ENCODE results near the gene S100A4.

Gene S100A4

DNA sequence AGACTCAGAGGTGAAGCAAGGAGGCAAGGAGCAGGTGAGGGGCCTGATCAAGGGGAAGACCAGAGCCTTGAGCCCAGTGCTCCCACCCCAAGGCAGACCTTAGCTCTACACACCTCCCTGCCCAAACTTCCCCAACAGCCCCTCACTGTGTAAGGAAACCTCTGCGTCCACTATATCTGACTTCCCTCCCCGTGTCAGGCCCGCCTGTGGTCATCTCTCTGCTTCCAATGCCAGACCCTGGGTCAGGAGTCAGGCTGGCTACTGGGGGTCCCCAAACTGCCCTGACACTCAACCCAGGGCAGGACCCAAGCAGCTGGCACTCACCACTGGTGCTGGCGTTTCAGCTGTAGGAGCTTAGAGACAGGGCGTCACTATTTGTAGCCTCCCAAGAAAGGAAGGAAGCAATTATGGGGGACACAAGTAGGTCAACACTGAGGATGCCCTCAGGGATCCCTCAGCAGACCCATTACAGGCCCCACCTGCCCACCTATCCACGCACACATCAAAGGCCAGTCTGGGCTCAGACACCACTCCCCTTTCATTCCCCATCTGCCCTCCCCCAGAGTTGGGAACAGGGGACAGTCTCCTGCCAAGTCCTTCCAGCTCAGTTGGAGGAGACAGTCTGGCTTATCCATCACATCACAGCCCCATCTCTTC, 4.3 kb upstream of the S100A4 start:
- ChIA-PET CTCF (interaction anchor here (0.9 to 7.5 kb wide), 7 partner anchors 12 to 198 kb away, joined by 3 to 51 read pairs (median 6); partner anchors contain the start of gene S100A6), POLR2A (interaction anchor here (0.6 kb wide), 1 partner anchor 16 kb away, joined by 6 read pairs; the partner anchor contains the start of gene S100A2)
- TF ChIP-seq, protein P1, sequence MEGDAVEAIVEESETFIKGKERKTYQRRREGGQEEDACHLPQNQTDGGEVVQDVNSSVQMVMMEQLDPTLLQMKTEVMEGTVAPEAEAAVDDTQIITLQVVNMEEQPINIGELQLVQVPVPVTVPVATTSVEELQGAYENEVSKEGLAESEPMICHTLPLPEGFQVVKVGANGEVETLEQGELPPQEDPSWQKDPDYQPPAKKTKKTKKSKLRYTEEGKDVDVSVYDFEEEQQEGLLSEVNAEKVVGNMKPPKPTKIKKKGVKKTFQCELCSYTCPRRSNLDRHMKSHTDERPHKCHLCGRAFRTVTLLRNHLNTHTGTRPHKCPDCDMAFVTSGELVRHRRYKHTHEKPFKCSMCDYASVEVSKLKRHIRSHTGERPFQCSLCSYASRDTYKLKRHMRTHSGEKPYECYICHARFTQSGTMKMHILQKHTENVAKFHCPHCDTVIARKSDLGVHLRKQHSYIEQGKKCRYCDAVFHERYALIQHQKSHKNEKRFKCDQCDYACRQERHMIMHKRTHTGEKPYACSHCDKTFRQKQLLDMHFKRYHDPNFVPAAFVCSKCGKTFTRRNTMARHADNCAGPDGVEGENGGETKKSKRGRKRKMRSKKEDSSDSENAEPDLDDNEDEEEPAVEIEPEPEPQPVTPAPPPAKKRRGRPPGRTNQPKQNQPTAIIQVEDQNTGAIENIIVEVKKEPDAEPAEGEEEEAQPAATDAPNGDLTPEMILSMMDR (IDR thresholded peaks at IDR 0.05; ENCODE audit: control extremely low read depth, extremely low read depth, low read depth, missing control alignments): no peak
- no peak for DNase-seq (ENCODE audit: extremely low spot score)

DNA sequence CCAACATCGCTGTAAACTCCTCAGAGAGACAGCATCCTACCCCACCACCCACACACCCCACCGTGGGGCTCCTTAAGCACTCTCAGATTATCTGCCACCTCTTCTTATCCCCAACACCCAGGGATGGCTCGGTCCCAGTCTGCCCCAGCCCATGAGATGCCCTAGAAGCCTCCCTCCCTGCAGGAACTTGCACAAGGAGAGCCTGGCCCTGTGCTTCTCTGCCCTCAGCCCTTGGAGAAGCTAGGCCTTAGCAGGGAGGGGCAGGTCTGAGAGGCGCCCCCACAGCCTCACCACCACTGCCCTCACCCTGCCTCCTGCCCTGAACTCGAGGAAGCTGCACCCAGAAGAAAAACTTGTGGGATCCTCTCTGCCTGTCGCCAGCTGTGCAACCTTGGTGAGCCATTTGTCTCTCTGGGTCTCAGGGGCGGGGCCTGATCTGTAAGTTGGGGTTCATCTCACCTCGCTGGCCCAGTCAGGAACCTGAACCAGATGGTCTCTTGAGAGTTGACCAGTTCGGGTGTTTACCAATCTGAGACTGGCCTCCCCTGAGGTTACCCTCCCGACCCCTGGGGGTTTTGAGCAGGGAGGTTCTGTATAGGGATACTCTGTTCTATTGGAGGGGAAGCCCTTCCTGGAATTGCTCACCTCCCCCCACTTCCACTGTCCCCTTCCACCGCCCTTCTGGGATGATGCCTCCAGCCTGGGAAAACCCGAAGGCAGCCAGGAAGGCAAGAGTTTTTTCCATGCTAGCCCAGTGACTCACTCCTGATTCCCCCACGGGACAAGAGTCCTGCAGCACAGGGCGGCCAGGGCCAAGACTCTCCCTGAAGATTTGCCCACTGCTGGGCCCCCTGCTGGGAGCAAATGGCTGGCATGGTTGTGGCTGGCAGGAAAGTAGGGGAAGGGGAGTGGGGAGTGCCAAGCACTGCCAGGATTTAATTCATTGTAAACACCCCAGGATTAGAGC, 3.4 kb upstream of the S100A4 start, which contains the start of gene S100A3:
TSS of gene S100A3 (minus strand) at position 537 of the 967 bp plus-strand sequence. CDS start 773 bp downstream, outside the sequence.
- ChIA-PET POLR2A (no interaction called here), CTCF (interaction anchor here (1.1 to 7.5 kb wide), 4 partner anchors 10 to 197 kb away, joined by 3 to 51 read pairs (median 14); partner anchors contain the start of gene S100A6)
- DNase-seq (ENCODE audit: extremely low spot score): no peak

DNA sequence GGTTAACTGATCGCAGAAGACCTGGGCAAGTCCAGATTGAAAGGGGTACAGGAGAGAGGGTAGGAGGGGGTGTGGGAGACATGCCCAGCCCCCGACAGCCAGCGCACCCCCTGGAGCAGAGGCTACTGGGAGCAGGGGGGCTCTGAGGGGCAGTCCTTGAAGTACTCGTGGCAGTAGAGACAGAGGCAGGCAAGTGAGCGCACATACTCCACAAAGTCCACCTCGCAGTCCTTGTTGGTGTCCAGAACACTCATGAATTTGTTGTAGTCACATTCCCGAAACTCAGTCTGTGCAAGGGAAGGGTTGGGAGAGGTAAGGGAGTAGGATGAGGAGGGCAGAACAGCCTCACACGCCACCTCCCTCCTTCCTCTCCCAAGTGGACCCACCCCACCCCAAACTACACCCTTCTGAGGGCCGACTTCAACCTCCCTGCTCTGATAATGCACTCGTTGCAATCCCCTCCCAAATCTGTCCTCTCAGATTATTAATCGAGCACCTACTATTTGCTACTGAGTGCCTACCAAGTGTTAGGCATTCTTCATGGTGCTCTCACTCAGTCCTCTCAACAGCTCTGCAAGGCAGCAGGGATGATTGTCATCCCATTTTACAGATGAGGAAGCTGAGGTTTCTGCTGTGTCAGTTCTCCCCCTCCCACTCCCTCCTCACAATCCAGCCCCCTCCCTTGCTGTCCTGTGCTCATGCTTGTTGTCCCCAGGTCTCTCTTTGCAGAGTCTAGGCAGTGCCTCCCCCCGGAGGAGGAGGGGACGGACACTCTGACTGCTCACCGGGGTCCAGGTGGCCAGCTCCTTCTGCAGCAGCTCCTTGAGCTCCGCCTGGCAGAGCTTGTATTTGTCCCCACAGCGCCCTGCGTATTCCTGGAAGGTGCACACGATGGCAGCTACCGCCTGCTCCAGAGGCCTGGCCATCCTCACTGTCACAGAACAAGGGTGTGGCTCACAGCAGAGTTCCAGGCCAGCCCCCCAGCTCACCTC, 2.2 kb upstream of the S100A4 start:
- TF ChIP-seq, protein P1 (IDR thresholded peaks at IDR 0.05; ENCODE audit: control extremely low read depth, extremely low read depth, low read depth, missing control alignments): no peak
- ChIA-PET CTCF (interaction anchor here (1.0 to 7.5 kb wide), 8 partner anchors 9 to 56 kb away, joined by 3 to 51 read pairs (median 4); partner anchors contain the start of gene S100A6), POLR2A (no interaction called here)
- no peak for DNase-seq (ENCODE audit: extremely low spot score)

More for the DNA sequence above, 3.4 kb upstream of the S100A4 start, which contains the start of gene S100A3:
- TF ChIP-seq, protein P1 (IDR thresholded peaks at IDR 0.05; ENCODE audit: control extremely low read depth, extremely low read depth, low read depth, missing control alignments): no peak

DNA sequence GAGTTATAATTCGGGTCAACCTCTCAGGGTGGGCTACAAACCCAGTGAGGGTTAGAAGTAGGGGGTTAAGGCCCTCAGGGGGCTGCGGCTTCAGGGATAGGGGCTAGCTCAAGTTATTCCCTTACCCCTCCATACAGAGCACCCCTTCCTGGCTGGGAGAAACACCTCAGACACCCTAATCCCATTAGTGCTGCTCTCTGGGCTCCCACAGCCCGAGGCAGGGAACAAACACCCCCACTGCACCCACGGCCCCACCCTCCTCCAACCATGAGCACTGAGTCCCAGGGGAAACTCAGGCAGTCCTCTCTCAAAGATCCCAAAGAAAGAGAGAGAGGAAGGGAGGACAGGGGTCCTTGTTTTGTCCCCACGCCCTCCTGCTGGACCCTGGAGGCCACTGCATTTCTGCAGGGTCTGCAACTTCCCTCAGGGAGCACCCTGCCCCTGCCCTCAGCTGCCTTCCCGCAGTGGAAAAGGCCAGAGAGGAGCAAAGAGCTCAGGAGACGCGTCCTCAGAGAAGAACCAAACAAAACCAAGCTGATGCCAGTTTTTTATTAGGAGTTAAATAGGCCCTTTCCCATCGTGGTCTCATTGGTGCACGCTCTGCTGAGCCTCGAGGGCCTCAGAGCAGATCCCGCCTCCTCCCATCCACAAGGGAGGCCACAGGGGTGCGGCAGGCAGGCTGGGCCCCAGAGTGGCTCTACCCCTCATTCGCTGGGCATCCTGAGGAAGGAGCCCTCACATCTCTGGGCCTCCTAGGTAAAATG, 1.4 kb upstream of the S100A4 start:
- no peak for DNase-seq (ENCODE audit: extremely low spot score)
- TF ChIP-seq, protein P1 (IDR thresholded peaks at IDR 0.05; ENCODE audit: control extremely low read depth, extremely low read depth, low read depth, missing control alignments): no peak
- POLR2A ChIA-PET: no interaction called here
- CTCF ChIA-PET: interaction anchor here (1.2 to 5.0 kb wide), 4 partner anchors 13 to 36 kb away, joined by 3 to 37 read pairs (median 10); partner anchors contain the start of gene S100A6

DNA sequence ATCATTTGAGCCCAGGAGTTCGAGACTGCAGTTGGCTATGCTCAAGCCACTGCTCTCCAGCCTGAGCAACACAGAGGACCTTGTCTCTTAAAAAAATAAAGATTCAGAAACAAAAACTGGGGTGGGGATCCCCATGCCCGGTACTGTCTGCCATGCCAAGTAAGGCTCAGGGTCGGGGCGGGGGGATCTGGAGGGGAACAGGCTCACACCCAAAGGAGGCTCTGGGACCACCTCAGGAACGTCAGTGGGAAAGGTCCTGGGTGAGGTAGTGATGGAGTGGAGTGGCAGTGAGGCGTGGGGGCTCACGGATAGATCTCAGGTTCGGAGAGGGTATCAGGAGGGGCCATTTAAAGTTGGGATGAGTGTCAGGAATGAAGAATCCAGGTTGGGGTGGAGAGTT, 765 bp upstream of the S100A4 start:
- TF ChIP-seq, protein P1 (IDR thresholded peaks at IDR 0.05; ENCODE audit: control extremely low read depth, extremely low read depth, low read depth, missing control alignments): no peak
- ChIA-PET CTCF (interaction anchor here (0.7 to 5.0 kb wide), 4 partner anchors 13 to 26 kb away, joined by 3 to 37 read pairs (median 10); partner anchors contain the start of gene S100A6), POLR2A (no interaction called here)
- no peak for DNase-seq (ENCODE audit: extremely low spot score)
